Heart left ventricle (tissue), 16 donors: ENCODE measurements around the gene LIN52. TPM values are rescaled to one million over a fixed set of nuclear protein-coding genes. Genes with fewer than 3 reads are reported as not detected.

ENCODE experiments used
- ATAC-seq, 4 donors: fragments of 200-7000 bp; cut with Tn5 transposase; one replicate each; pipeline ENCODE4 v1.9.1; 2020 to 2022; ENCODE audit warnings: moderate library complexity in 4 of 4, mild to moderate bottlenecking in 3 of 4, moderate number of reproducible peaks in 1 of 4
- DNase-seq, 5 donors: peaks; one replicate each; pipeline ENCODE4 v3.0.0-alpha.2; 2020
- H3K27ac ChIP-seq, 12 donors: fragments of 200-600 bp; sonication (generic) in 4 of 12; one replicate each; pipeline versions ENCODE4 v1.5.0 to v1.8.0; 2016 to 2022; ENCODE audit warnings: mild to moderate bottlenecking in 2 of 12
- H3K27me3 ChIP-seq, 9 donors: fragments of 200-600 bp; sonication (generic) in 2 of 9; one replicate each; pipeline versions ENCODE4 v1.5.1 to v1.8.0; 2016 to 2022; ENCODE audit warnings: mild to moderate bottlenecking in 3 of 9
- H3K36me3 ChIP-seq, 9 donors: fragments of 200-600 bp; sonication (generic) in 2 of 9; one replicate each; pipeline versions ENCODE4 v1.5.0 to v1.8.0; 2018 to 2022; ENCODE audit warnings: mild to moderate bottlenecking in 2 of 9
- H3K4me1 ChIP-seq, 12 donors: fragments of 200-600 bp; sonication (generic) in 4 of 12; one replicate each; pipeline versions ENCODE4 v1.5.0 to v1.8.0; 2016 to 2022; ENCODE audit warnings: mild to moderate bottlenecking in 3 of 12
- H3K4me3 ChIP-seq, 12 donors: fragments of 200-600 bp; sonication (generic) in 4 of 12; one replicate each; pipeline versions ENCODE4 v1.5.0 to v1.8.0; 2017 to 2022; ENCODE audit warnings: mild to moderate bottlenecking in 9 of 12, moderate library complexity in 4 of 12
- H3K9me3 ChIP-seq, 12 donors: fragments of 200-600 bp; sonication (generic) in 4 of 12; one replicate each; pipeline versions ENCODE4 v1.5.0 to v1.8.0; 2016 to 2022; ENCODE audit warnings: mild to moderate bottlenecking in 1 of 12
- CTCF ChIP-seq, 12 donors: fragments of 200-600 bp; sonication (generic) in 4 of 12; IDR thresholded peaks; one replicate each; pipeline versions ENCODE4 v1.5.0 to v1.8.0; 2018 to 2022; ENCODE audit warnings: antibody characterized with exemption in 12 of 12, mild to moderate bottlenecking in 5 of 12
- POLR2A ChIP-seq, 2 donors: fragments of 450-650 bp; IDR thresholded peaks; one replicate each; pipeline ENCODE4 v1.6.1; 2017; ENCODE audit warnings: antibody characterized with exemption in 2 of 2, mild to moderate bottlenecking in 2 of 2, moderate library complexity in 2 of 2
- WGBS, 4 donors: extraction: QIAGEN DNeasy Blood & Tissue Kit in 2 of 4; methylation state at CpG; one replicate each; pipeline versions ENCODE4 v1.1.5 to v1.1.7; 2013 to 2018; 5-methylcytosine and 5-hydroxymethylcytosine counted together
- intact Hi-C, 10 donors: fragments of 100-400 bp; cut with DNase I; formaldehyde crosslinking; loops; one replicate each; pipeline versions ENCODE4 v1.11.1 to v1.14.2; 2022
- polyA plus RNA-seq, 2 donors: library from polyadenylated mRNA; stranded (reverse); fragments of 200-250 nt; gene quantifications; one replicate each; pipeline ENCODE4 v1.2.3, GENCODE V29; 2013
- total RNA-seq, 9 donors: library from RNA; depleted of rRNA in 2 of 9; stranded (reverse); fragments of >200 nt in 2 of 9; fragmentation: NEBNext Ultra II Directional in 3 of 9; extraction: Animal tissue kit (Norgen Biotek cat#: 25700) in 3 of 9; gene quantifications; one replicate each; pipeline versions ENCODE4 v1.1.0 to v1.2.4, GENCODE V29; 2016 to 2023
- donor health status: ischemic (EF 13 %, LVEDD 7.1; RV severe dilation, severe dysfunction).
- donor health status: healthy with polysubstance abuse.
- donor health status: DM: no; HTN: yes; CAD: no.
- donor health status: DM: no; HTN: no; CAD: no.
- donor health status: ischemic (EF 25% LVEDD 6.9; RV normal size, moderate dysfunction).
- donor health status: ischemic (EF 25% LVEDD 5.7; RV mildly dilated, moderate dysfunction).
- donor health status: healthy.
- donor health status: DM: yes; HTN: yes; CAD: no.
- donor health status: ischemic (EF 35%, LVEDD 5.7; RV mildly dilated, moderate dysfunction).
- donor health status: nonischemic (EF 11% LVEDD 7.7; RV severe dilation, severe dysfunction).
- donor health status: DM: yes; HTN: yes; CAD: no.
- donor health status: PGD.
- donor health status: ischemic (EF 29% LVEDD 5.4; RV normal size, mild dysfunction).
- donor health status: nonischemic (EF 23%, LVEDD 6.1; RV moderate dilation, normal function).

The LIN52 gene
- total and polyA plus RNA-seq, 11 donors = 4.2 to 14.5 (median 8.9) TPM

- peaks cover 18 to 45% (median 25%) of the 10 kb centered on the region in 9 donors for H3K27me3 ChIP-seq
- peaks cover 0 to 10% (median 2%) of the 10 kb centered on the region in 12 donors for H3K9me3 ChIP-seq
- 52 to 58% (median 56%) methylated on average over 4 of the region's 4 CpGs for WGBS, 4 donors
- TF ChIP-seq POLR2A (IDR thresholded peaks at IDR 0.05) (no peak), CTCF (IDR thresholded peaks at IDR 0.05) (no peak)
- DNase-seq (no peak), ATAC-seq (no peak)
- no peak overlapping the region for H3K27ac ChIP-seq
- intact Hi-C loops = no loop called here
- H3K4me3 ChIP-seq = no peak overlapping the region
- H3K4me1 ChIP-seq = peaks cover 0 to 10% (median 5%) of the 10 kb centered on the region in 12 donors
- no peaks in the 10 kb centered on the region for H3K36me3 ChIP-seq
Observed at GRCh38 chr14:74235017-74235416, 150.3 kb downstream of the LIN52 start.

- H3K9me3 ChIP-seq = peaks cover 0 to under 1% (median 0%) of the 10 kb centered on the region in 12 donors
- no peak for DNase-seq
- H3K36me3 ChIP-seq = no peaks in the 10 kb centered on the region
- H3K27me3 ChIP-seq = peaks cover 41 to 69% (median 48%) of the 10 kb centered on the region in 9 donors
- intact Hi-C loops = no loop called here
- no peak for ATAC-seq
- TF ChIP-seq CTCF (IDR thresholded peaks at IDR 0.05) = no peak
- no peak for TF ChIP-seq POLR2A (IDR thresholded peaks at IDR 0.05)
- H3K4me1 ChIP-seq = peaks cover 0 to 33% (median 22%) of the 10 kb centered on the region in 12 donors
- no peak overlapping the region for H3K4me3 ChIP-seq
- 72 to 85% (median 84%) methylated on average over 3 to 4 of the region's 4 CpGs for WGBS, 4 donors
- H3K27ac ChIP-seq = no peak overlapping the region
Observed at GRCh38 chr14:74237441-74237840, 152.7 kb downstream of the LIN52 start.

- Histone ChIP-seq H3K27ac (no peak within 1 kb of the TSS), H3K36me3 (no peaks in the 10 kb centered on the region), H3K4me1 (peaks cover 0 to 33% (median 22%) of the 10 kb centered on the region in 12 donors), H3K9me3 (no peaks in the 10 kb centered on the region), H3K27me3 (peaks cover 51 to 82% (median 66%) of the 10 kb centered on the region in 9 donors), H3K4me3 (peak within 1 kb of the TSS in 10 of 12 donors; percentile 27 to 47 (median 38))
- TF ChIP-seq CTCF (IDR thresholded peaks at IDR 0.05) (no peak), POLR2A (IDR thresholded peaks at IDR 0.05) (no peak)
- WGBS, 4 donors = 5 to 12% (median 8%) methylated on average over 20 to 40 of the region's 40 CpGs
- ATAC-seq (no peak), DNase-seq (no peak)
- intact Hi-C loops = no loop called here
Observed at GRCh38 chr14:74238974-74239847, 154.5 kb downstream of the LIN52 start, which contains the start of gene VSX2. TSS of gene VSX2 (plus strand) at chr14:74239449. CDS start at chr14:74239562, 113 bp downstream.
